GM21529 (cell line): Measurements from ENCODE around the gene PDCD1LG2.
A peak's percentile ranks its signal among the peaks of the same experiment; 100 is the strongest.
"Not testable (repeated sequence)": the region's sequence is repeated elsewhere in the genome, so short reads cannot be mapped to it uniquely, and the experiment has no call there.

Experiments
- ATAC-seq: cut with Tn5 transposase; IDR thresholded peaks from one replicate; pipeline ENCODE4 v1.9.1; 2021; ENCODE audit not compliant: unreplicated experiment

The PDCD1LG2 gene

GRCh38 chr9:5510360-5510931 is at the start of gene PDCD1LG2:
PDCD1LG2 (plus strand) TSS chr9:5510531; CDS start chr9:5522547, 12,016 bp downstream.
- peak; percentile 79 for ATAC-seq

GRCh38 chr9:5464831-5465330 is 45.5 kb upstream of the PDCD1LG2 start:
- ATAC-seq: not testable (repeated sequence)

- no peak for ATAC-seq
Measured at GRCh38 chr9:5466005-5466404, 44.3 kb upstream of the PDCD1LG2 start.

DNA sequence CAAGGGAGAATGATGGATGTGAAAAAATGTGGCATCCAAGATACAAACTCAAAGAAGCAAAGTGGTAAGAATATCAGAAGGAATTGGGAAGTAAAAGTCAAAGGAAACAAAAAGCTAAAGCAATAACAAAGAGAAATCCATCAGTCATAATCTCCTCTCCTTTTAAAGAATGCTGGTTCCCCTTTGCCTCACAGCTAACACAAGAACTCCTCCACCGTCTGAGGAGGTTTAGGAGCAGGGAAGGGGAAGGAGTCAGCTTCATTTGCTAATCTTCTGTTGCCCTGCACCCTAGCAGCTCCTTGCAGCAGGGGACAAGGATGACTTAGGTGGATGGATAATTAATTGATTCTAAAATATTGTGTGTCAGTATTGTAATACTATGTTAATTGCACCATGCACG is 43.6 kb upstream of the PDCD1LG2 start:
- ATAC-seq: no peak

DNA sequence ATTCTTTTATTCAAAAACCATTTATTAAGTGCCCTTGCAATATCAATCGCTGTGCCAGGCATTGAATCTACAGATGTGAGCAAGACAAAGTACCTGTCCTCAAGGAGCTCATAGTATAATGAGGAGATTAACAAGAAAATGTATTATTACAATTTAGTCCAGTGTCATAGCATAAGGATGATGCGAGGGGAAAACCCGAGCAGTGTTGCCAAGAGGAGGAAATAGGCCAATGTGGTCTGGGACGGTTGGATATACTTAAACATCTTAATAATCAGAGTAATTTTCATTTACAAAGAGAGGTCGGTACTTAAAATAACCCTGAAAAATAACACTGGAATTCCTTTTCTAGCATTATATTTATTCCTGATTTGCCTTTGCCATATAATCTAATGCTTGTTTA is 41.5 kb upstream of the PDCD1LG2 start:
- no peak for ATAC-seq

DNA sequence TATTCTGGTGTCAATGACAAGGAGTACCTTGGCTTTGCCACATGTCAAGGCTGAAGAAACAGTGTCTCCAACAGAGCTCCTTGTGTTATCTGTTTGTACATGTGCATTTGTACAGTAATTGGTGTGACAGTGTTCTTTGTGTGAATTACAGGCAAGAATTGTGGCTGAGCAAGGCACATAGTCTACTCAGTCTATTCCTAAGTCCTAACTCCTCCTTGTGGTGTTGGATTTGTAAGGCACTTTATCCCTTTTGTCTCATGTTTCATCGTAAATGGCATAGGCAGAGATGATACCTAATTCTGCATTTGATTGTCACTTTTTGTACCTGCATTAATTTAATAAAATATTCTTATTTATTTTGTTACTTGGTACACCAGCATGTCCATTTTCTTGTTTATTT is 40.2 kb upstream of the PDCD1LG2 start:
- ATAC-seq: no peak

- no peak for ATAC-seq
Measured at GRCh38 chr9:5470816-5471215, 39.5 kb upstream of the PDCD1LG2 start.

DNA sequence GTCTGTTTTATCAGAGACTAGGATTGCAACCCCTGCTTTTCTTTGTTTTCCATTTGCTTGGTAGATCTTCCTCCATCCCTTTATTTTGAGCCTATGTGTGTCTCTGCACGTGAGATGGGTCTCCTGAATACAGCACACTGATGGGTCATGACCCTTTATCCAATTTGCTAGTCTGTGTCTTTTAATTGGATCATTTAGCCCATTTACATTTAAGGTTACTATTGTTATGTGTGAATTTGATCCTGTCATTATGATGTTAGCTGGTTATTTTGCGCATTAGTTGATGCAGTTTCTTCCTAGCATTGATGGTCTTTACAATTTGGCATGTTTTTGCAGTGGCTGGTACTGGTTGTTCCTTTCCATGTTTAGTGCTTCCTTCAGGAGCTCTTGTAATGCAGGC is 34.7 kb upstream of the PDCD1LG2 start:
- not testable (repeated sequence) for ATAC-seq

- no peak for ATAC-seq
Measured at GRCh38 chr9:5478206-5478605, 32.1 kb upstream of the PDCD1LG2 start.

- peak; percentile 66 for ATAC-seq
Measured at GRCh38 chr9:5479994-5480694, 30.2 kb upstream of the PDCD1LG2 start.

- no peak for ATAC-seq
Measured at GRCh38 chr9:5480919-5481318, 29.4 kb upstream of the PDCD1LG2 start.

GRCh38 chr9:5481322-5482040 is 28.9 kb upstream of the PDCD1LG2 start:
- ATAC-seq: no peak

- ATAC-seq: no peak
Measured at GRCh38 chr9:5482194-5482593, 28.1 kb upstream of the PDCD1LG2 start.

- no peak for ATAC-seq
Measured at GRCh38 chr9:5483306-5483705, 27.0 kb upstream of the PDCD1LG2 start.

DNA sequence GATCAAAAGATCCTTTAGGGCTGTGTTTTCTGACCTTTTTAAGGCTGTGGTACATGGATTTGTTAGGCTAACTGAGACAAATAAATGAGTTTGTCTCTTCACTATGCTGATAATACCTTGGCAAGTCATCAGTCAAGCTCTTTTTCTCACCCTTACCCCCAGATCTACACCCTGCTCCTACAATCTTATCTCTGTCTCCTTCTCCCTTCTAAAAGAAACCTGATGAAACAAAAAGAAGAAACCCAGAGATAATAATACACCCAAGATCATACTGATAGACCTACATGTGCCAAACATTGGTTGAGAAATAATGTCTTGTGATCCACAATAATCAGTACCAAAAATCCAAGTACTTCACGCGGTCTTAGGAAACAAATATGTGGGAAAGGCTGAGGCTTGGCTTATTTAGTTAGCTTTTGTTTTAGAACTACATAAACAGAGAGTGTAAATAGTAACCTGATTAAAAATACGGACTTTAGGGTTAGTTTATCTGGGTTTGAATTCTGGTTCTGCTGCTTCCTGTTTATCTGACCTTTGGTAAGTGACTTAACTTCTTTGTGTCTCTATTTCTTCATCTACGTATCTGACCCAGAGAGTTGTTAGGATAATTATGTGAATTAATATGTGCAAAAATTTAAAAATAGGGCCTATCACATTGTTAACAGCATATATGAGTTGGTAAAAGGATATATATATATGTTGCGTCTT is 24.8 kb upstream of the PDCD1LG2 start:
- no peak for ATAC-seq

- no peak for ATAC-seq
Measured at GRCh38 chr9:5486988-5487387, 23.3 kb upstream of the PDCD1LG2 start.

DNA sequence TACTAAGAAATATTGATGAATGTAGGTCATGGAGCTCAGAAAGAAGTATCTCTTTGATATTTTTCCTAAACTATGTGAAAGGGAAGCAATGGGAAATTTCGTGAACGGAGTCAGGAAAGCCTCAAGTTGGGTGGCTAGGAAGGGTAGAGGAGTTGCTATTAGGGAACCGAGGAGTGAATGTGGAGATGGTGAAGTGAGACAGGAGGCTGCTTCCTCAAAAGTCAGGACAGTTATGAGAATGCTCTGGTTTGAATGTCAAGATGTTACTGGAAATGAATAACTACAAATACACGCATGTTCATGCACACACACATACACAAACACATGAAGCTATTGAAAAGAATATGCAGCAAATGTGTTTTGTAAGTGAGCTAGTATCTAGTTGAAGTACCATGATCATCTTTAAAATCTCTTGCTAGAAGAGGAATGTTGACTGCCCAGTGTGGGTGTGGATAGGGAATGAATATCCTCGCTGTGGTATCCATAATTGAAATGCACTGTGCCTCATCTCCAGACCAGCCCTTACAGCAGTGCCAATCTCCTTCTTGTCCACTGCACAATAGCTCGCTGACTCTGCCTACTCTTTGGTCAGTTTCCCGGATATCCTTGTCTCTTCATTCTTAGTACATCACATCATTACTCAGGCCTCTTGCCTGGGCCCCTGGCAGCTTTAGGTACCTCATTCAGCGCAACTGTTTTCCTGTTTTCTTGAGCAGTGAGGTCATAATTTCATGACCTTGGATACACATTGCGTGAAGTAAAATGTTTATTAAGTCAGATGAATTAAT is 21.9 kb upstream of the PDCD1LG2 start:
- no peak for ATAC-seq

GRCh38 chr9:5489630-5490490 is 20.5 kb upstream of the PDCD1LG2 start:
- ATAC-seq: no peak

GRCh38 chr9:5492965-5493678 is 17.2 kb upstream of the PDCD1LG2 start:
- no peak for ATAC-seq
